ENCODE data around the gene NIT1. TPM values are rescaled to one million over a fixed set of nuclear protein-coding genes. Genes with fewer than 3 reads are reported as not detected.

The NIT1 gene
- total RNA-seq, 1 donor from 2014 or later, result 43.6 TPM

DNA sequence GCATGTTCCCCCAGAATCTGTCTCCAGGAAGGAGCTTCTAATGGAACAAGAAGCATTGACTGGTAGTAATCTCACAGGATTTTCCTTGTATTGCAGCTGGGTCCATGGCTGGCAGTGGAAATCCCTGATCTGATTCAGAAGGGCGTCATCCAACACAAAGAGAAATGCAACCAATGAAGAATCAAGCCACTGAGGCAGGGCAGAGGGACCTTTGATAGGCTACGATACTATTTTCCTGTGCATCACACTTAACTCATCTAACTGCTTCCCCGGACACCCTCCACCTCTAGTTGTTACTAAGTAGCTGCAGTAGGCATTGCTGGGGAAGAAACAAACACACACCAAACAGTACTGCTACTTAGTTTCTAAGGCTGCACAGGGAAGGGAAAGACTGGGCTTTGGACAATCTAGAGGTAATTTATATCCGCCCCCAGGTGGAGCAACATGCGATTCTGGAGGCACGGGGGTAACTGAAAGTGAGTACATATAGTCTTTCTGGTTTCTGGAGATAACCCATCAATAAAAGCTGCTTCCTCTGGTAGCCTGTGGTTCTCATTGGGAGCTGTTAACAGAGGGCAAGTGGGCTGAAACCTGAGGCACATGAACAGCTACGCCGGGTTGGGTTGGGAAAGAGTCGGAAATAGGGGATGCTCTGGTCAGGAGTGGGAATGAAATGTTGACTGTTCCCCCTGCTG, 40.6 kb downstream of the NIT1 start:
- TF ChIP-seq, protein P1, sequence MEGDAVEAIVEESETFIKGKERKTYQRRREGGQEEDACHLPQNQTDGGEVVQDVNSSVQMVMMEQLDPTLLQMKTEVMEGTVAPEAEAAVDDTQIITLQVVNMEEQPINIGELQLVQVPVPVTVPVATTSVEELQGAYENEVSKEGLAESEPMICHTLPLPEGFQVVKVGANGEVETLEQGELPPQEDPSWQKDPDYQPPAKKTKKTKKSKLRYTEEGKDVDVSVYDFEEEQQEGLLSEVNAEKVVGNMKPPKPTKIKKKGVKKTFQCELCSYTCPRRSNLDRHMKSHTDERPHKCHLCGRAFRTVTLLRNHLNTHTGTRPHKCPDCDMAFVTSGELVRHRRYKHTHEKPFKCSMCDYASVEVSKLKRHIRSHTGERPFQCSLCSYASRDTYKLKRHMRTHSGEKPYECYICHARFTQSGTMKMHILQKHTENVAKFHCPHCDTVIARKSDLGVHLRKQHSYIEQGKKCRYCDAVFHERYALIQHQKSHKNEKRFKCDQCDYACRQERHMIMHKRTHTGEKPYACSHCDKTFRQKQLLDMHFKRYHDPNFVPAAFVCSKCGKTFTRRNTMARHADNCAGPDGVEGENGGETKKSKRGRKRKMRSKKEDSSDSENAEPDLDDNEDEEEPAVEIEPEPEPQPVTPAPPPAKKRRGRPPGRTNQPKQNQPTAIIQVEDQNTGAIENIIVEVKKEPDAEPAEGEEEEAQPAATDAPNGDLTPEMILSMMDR (IDR thresholded peaks at IDR 0.05), result no peak
- peaks cover 46% of the 10 kb centered on the region for H3K36me3 ChIP-seq
- DNase-seq, result no peak
- peak overlapping the region; percentile 88 for H3K27ac ChIP-seq
- H3K4me1 ChIP-seq, result peaks cover 43% of the 10 kb centered on the region
- peak overlapping the region; percentile 98 for H3K4me3 ChIP-seq
- H3K9me3 ChIP-seq, result no peaks in the 10 kb centered on the region
- ATAC-seq, result no peak
- no peaks in the 10 kb centered on the region for H3K27me3 ChIP-seq (ENCODE audit: low read depth)
- intact Hi-C loops (cut with DNase I), result no loop called here

GRCh38 chr1:161159087-161159912, 41.4 kb downstream of the NIT1 start, which contains the start of gene USP21:
USP21 (plus strand) TSS chr1:161159500; CDS start chr1:161160641, 1,141 bp downstream.
- peak within 1 kb of the TSS; percentile 88 for H3K27ac ChIP-seq
- peak within 1 kb of the TSS; percentile 98 for H3K4me3 ChIP-seq
- ATAC-seq, result peak; percentile 95 to 98
- no peaks in the 10 kb centered on the region for H3K27me3 ChIP-seq (ENCODE audit: low read depth)
- TF ChIP-seq, protein P1 (IDR thresholded peaks at IDR 0.05), result peak; percentile 9
- H3K9me3 ChIP-seq, result no peaks in the 10 kb centered on the region
- intact Hi-C loops (cut with DNase I), result no loop called here
- H3K4me1 ChIP-seq, result peaks cover 43% of the 10 kb centered on the region
- peaks cover 53% of the 10 kb centered on the region for H3K36me3 ChIP-seq
- DNase-seq, result peak; percentile 94

DNA sequence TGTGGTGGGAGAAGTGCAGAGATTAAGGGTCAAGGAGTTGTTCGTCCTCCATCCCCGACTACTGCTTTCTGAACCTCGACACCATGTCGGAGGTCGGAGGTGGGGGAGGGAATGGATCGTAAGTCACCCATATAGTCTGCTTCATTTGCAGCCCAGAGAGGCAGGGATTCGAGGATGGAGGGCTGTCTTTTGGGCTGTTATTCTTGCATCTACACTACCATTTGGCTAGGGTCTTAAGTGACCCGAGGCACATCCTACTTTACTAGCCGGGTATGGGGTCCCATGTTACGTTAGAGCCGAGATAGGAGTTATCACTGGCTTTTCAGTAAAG, 42.0 kb downstream of the NIT1 start:
- H3K4me1 ChIP-seq, result peaks cover 39% of the 10 kb centered on the region
- intact Hi-C loops (cut with DNase I), result no loop called here
- TF ChIP-seq, protein P1 (IDR thresholded peaks at IDR 0.05), result no peak

GRCh38 chr1:161160671-161161145, 42.8 kb downstream of the NIT1 start:
- Histone ChIP-seq H3K9me3 (no peaks in the 10 kb centered on the region), H3K36me3 (peaks cover 58% of the 10 kb centered on the region), H3K4me3 (peak overlapping the region; percentile 98), H3K27me3 (ENCODE audit: low read depth) (no peaks in the 10 kb centered on the region), H3K27ac (no peak overlapping the region), H3K4me1 (peaks cover 44% of the 10 kb centered on the region)
- intact Hi-C loops (cut with DNase I), result no loop called here
- TF ChIP-seq, protein P1 (IDR thresholded peaks at IDR 0.05), result no peak
- DNase-seq, result no peak
- ATAC-seq, result no peak

More for the DNA sequence above, 42.0 kb downstream of the NIT1 start:
- DNase-seq (no peak), ATAC-seq (no peak)
- no peaks in the 10 kb centered on the region for H3K9me3 ChIP-seq
- peak overlapping the region; percentile 88 for H3K27ac ChIP-seq
- peaks cover 58% of the 10 kb centered on the region for H3K36me3 ChIP-seq
- H3K27me3 ChIP-seq (ENCODE audit: low read depth), result no peaks in the 10 kb centered on the region
- H3K4me3 ChIP-seq, result peak overlapping the region; percentile 98

GRCh38 chr1:161161652-161162051, 43.7 kb downstream of the NIT1 start:
- no peaks in the 10 kb centered on the region for H3K9me3 ChIP-seq
- H3K36me3 ChIP-seq, result peaks cover 57% of the 10 kb centered on the region
- H3K4me3 ChIP-seq, result no peak overlapping the region
- no peaks in the 10 kb centered on the region for H3K27me3 ChIP-seq (ENCODE audit: low read depth)
- TF ChIP-seq, protein P1 (IDR thresholded peaks at IDR 0.05), result no peak
- peaks cover 44% of the 10 kb centered on the region for H3K4me1 ChIP-seq
- H3K27ac ChIP-seq, result no peak overlapping the region
- DNase-seq (no peak), ATAC-seq (no peak)
- intact Hi-C loops (cut with DNase I), result no loop called here

Measured in lower lobe of right lung (tissue), 2 donors.